HepG2 (cell line): ENCODE measurements around the gene SPATA33. TPM values are rescaled to one million over a fixed set of nuclear protein-coding genes. Genes with fewer than 3 reads are reported as not detected.

Experiments used
- ATRX ChIP-seq: sonication (generic); formaldehyde crosslinking; IDR thresholded peaks from 2 replicates; pipeline ENCODE4 v1.4.0; 2020; ENCODE audit warnings: missing genetic modification reagents, borderline replicate concordance
- ELF3 ChIP-seq: IDR thresholded peaks from 2 replicates; pipeline ENCODE4 v1.6.1; 2016; ENCODE audit warnings: missing genetic modification reagents, missing compliant biosample characterization
- GZF1 ChIP-seq: sonication (generic); formaldehyde crosslinking; IDR thresholded peaks from 2 replicates; pipeline ENCODE4 v1.5.1; 2020; ENCODE audit warnings: mild to moderate bottlenecking, missing genetic modification reagents
- HMGXB4 ChIP-seq, 2 experiments: sonication (generic) in 1 of 2; formaldehyde crosslinking in 1 of 2; IDR thresholded peaks; 2 replicates each; pipeline versions ENCODE4 v1.4.0 to v1.6.1; 2018 to 2020; ENCODE audit warnings: missing genetic modification reagents in 2 of 2, borderline replicate concordance in 1 of 2, low read depth in 1 of 2, mild to moderate bottlenecking in 1 of 2, missing biosample characterization in 1 of 2
- KAT8 ChIP-seq: IDR thresholded peaks from 2 replicates; pipeline ENCODE4 v1.6.1; 2016; ENCODE audit warnings: missing genetic modification reagents, missing compliant biosample characterization
- NCOA2 ChIP-seq: sonication (generic); formaldehyde crosslinking; IDR thresholded peaks from 2 replicates; pipeline ENCODE4 v1.8.0; 2022; ENCODE audit warnings: inconsistent platforms
- SCMH1 ChIP-seq: sonication (generic); formaldehyde crosslinking; IDR thresholded peaks from 2 replicates; pipeline ENCODE4 v1.9.0; 2021; ENCODE audit warnings: missing genetic modification reagents, mild to moderate bottlenecking, borderline replicate concordance
- SP140L ChIP-seq: sonication (generic); formaldehyde crosslinking; IDR thresholded peaks from 2 replicates; pipeline ENCODE4 v1.4.0; 2020; ENCODE audit warnings: missing genetic modification reagents, borderline replicate concordance
- TEAD3 ChIP-seq: optimal IDR thresholded peaks from 2 replicates; pipeline ENCODE3; 2016; ENCODE audit warnings: borderline replicate concordance
- TFAP4 ChIP-seq: sonication (generic); IDR thresholded peaks from 2 replicates; pipeline ENCODE4 v1.6.1; 2016; ENCODE audit warnings: low read depth, borderline replicate concordance
- TIGD3 ChIP-seq: sonication (generic); formaldehyde crosslinking; IDR thresholded peaks from 2 replicates; pipeline ENCODE4 v1.5.1; 2020; ENCODE audit warnings: mild to moderate bottlenecking, missing genetic modification reagents, borderline replicate concordance
- TRIM22 ChIP-seq: fragments of 450-650 bp; IDR thresholded peaks from 2 replicates; pipeline ENCODE4 v1.6.1; 2017
- ZBTB44 ChIP-seq: sonication (generic); formaldehyde crosslinking; IDR thresholded peaks from 2 replicates; pipeline ENCODE4 v1.4.0; 2020; ENCODE audit warnings: missing genetic modification reagents
- ZBTB8A ChIP-seq: sonication (generic); formaldehyde crosslinking; IDR thresholded peaks from 2 replicates; pipeline ENCODE4 v1.4.0; 2020; ENCODE audit warnings: mild to moderate bottlenecking, low read depth, missing genetic modification reagents, borderline replicate concordance
- ZFP41 ChIP-seq: sonication (generic); formaldehyde crosslinking; IDR thresholded peaks from 2 replicates; pipeline ENCODE4 v1.4.0; 2020; ENCODE audit warnings: mild to moderate bottlenecking, missing genetic modification reagents, borderline replicate concordance
- ZMYM2 ChIP-seq: sonication (generic); formaldehyde crosslinking; IDR thresholded peaks from 2 replicates; pipeline ENCODE4 v1.8.0; 2022; ENCODE audit warnings: mild to moderate bottlenecking, missing genetic modification reagents
- ZNF12 ChIP-seq: sonication (generic); formaldehyde crosslinking; IDR thresholded peaks from 2 replicates; pipeline ENCODE4 v1.5.0; 2020; ENCODE audit warnings: missing genetic modification reagents
- ZNF451 ChIP-seq: sonication (generic); formaldehyde crosslinking; IDR thresholded peaks from 2 replicates; pipeline ENCODE4 v1.5.0; 2020; ENCODE audit warnings: mild to moderate bottlenecking, missing genetic modification reagents
- ZNF567 ChIP-seq: sonication (generic); formaldehyde crosslinking; IDR thresholded peaks from 2 replicates; pipeline ENCODE4 v1.8.1; 2023; ENCODE audit warnings: mild to moderate bottlenecking, missing genetic modification reagents, borderline replicate concordance
- ZSCAN20 ChIP-seq: sonication (generic); formaldehyde crosslinking; IDR thresholded peaks from 2 replicates; pipeline ENCODE4 v1.4.0; 2020; ENCODE audit warnings: missing genetic modification reagents, mild to moderate bottlenecking, borderline replicate concordance
- polyA plus RNA-seq, 8 experiments: library from polyadenylated mRNA; depleted of rRNA in 3 of 8; stranded (reverse) in 7 of 8; unstranded in 1 of 8; fragments of >200 nt; fragmentation: Illumina TruSeq in 4 of 8; extraction: Trizol in 4 of 8; gene quantifications; 2 replicates each; pipeline versions ENCODE4 v1.2.1 to v1.2.3, GENCODE V29; 2011 to 2016; ENCODE audit warnings: low read depth in 4 of 8, missing spikeins in 1 of 8, mixed read lengths in 1 of 8; ENCODE audit not compliant: insufficient read depth in 1 of 8
- total RNA-seq, 5 experiments: library from RNA; depleted of rRNA; stranded (reverse); fragments of >200 nt; fragmentation: Illumina TruSeq; extraction: Trizol; gene quantifications; 2 replicates each; pipeline ENCODE4 v1.2.3, GENCODE V29; 2016; ENCODE audit warnings: low read depth in 1 of 5

SPATA33 gene
- total and polyA plus RNA-seq, 2 of the 13 experiments (the other 11 are each of a cell fraction or from before 2014, with no cell fraction given): 5.7 to 11.0 TPM

DNA sequence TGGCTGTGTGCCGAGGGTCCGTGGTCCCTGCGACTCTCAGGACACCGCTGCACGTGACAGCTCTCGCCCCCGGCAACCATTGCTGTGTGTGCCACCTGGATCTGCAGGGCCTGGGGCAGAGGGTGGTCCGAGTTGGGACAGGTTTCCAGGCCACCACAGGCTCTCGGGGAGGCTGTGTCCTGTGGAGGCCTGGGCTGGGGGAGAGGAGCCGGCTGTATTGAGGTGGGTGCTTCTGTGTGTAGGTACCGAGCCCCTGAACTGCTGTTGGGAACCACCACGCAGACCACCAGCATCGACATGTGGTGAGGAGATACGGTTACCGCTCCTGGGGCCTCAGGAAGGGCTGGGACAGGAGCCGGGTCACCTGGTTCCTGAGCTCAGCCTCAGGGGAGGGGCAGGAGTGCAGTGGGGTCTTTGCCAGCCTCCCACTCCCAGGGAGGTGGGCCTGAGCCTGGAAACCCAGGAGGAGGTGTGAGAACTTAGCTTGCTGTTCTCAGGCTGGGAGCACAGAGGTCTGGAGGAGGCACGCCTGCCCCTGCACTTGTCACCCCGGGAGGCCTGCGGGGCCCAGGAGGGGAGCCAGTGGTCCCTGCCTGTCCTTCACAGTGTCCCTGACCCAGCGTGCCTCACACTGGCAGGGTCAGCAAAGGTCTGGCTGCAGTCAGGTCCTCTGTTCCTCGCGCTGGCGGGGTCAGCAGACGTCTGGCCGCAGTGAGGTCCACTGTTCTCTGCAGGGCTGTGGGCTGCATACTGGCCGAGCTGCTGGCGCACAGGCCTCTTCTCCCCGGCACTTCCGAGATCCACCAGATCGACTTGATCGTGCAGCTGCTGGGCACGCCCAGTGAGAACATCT, 36.5 kb downstream of the SPATA33 start (continued):
- peak in 1 of 2 experiments; percentile 45; a peak in 2 of 4 replicates for TF ChIP-seq HMGXB4 (CRISPR knock-in tag; IDR thresholded peaks at IDR 0.05; ENCODE audit: borderline replicate concordance in 1 of 2, low read depth in 1 of 2)
- TF ChIP-seq ZNF12 (CRISPR knock-in tag): 0 out of 2 replicates have a peak, but pooled peaks have one; percentile 47
- no peak; the same call in 1 of the 2 replicates for TF ChIP-seq KAT8 (CRISPR knock-in tag)
- no peak for TF ChIP-seq ZBTB44 (CRISPR knock-in tag)
- TF ChIP-seq ZNF451 (CRISPR knock-in tag): no peak; the same call in 1 of the 2 replicates
- TF ChIP-seq ZSCAN20 (CRISPR knock-in tag): no peak; the same call in 1 of the 2 replicates
- no peak for TF ChIP-seq TRIM22
- no peak for TF ChIP-seq ZFP41 (CRISPR knock-in tag)
- no peak for TF ChIP-seq SP140L (CRISPR knock-in tag)
- no peak for TF ChIP-seq ELF3
- 0 out of 2 replicates have a peak, but pooled peaks have one; percentile 6 for TF ChIP-seq TFAP4
- no peak for TF ChIP-seq ATRX (CRISPR knock-in tag)
- TF ChIP-seq SCMH1 (CRISPR knock-in tag): no peak
- TF ChIP-seq TIGD3 (CRISPR knock-in tag): no peak
- TF ChIP-seq NCOA2 (CRISPR knock-in tag): peak; percentile 65
- no peak for TF ChIP-seq ZNF567 (CRISPR knock-in tag)
- TF ChIP-seq TEAD3 (CRISPR knock-in tag): peak; percentile 56
- no peak for TF ChIP-seq GZF1 (CRISPR knock-in tag)
- TF ChIP-seq ZMYM2 (CRISPR knock-in tag): no peak
- TF ChIP-seq ZBTB8A (CRISPR knock-in tag): no peak
